Endothelial cell of umbilical vein (primary cell): ENCODE measurements around the gene PRR5.
"Not testable (repeated sequence)": the region's sequence is repeated elsewhere in the genome, so short reads cannot be mapped to it uniquely, and the experiment has no call there.

Experiments used
- EZH2 ChIP-seq: IDR thresholded peaks from 2 replicates; pipeline ENCODE4 v1.6.1; 2012; ENCODE audit warnings: borderline replicate concordance, low read depth, mild to moderate bottlenecking, moderate library complexity, low read length, inconsistent platforms; ENCODE audit not compliant: severe bottlenecking
- FOS ChIP-seq: IDR thresholded peaks from 2 replicates; pipeline ENCODE4 v1.6.1; 2011; ENCODE audit warnings: mild to moderate bottlenecking, low read length, moderate library complexity, borderline replicate concordance; ENCODE audit not compliant: insufficient read depth
- JUN ChIP-seq: IDR thresholded peaks from 2 replicates; pipeline ENCODE4 v1.6.1; 2011; ENCODE audit warnings: borderline replicate concordance, low read depth; ENCODE audit not compliant: insufficient read length, insufficient read depth
- MYC ChIP-seq: IDR thresholded peaks from one replicate; pipeline ENCODE4 v1.6.1; 2011; ENCODE audit warnings: mild to moderate bottlenecking, low read depth, low read length
- POLR2A ChIP-seq: IDR thresholded peaks from 2 replicates; pipeline ENCODE4 v1.6.1; 2012; ENCODE audit warnings: low read depth, mild to moderate bottlenecking, control low read depth, low read length
- POLR2AphosphoS5 ChIP-seq: IDR thresholded peaks from 2 replicates; pipeline ENCODE4 v1.6.1; 2012; ENCODE audit warnings: low read depth, mild to moderate bottlenecking, control low read depth, low read length, moderate library complexity; ENCODE audit not compliant: insufficient read depth
- TF ChIP-seq, protein P1 (sequence below), 2 donors: IDR thresholded peaks; 1 replicate in 1 of 2; 2 replicates in 1 of 2; pipeline ENCODE4 v1.5.1; 2011; ENCODE audit warnings: low read length in 2 of 2, mild to moderate bottlenecking in 2 of 2, moderate library complexity in 2 of 2, control low read depth in 1 of 2, inconsistent platforms in 1 of 2, low read depth in 1 of 2; ENCODE audit not compliant: insufficient read depth in 1 of 2; ENCODE audit errors: extremely low read depth in 1 of 2
- TF ChIP-seq, protein P2 (sequence below): IDR thresholded peaks from 2 replicates; pipeline ENCODE4 v1.6.1; 2011; ENCODE audit not compliant: insufficient read depth, insufficient read length

DNA sequence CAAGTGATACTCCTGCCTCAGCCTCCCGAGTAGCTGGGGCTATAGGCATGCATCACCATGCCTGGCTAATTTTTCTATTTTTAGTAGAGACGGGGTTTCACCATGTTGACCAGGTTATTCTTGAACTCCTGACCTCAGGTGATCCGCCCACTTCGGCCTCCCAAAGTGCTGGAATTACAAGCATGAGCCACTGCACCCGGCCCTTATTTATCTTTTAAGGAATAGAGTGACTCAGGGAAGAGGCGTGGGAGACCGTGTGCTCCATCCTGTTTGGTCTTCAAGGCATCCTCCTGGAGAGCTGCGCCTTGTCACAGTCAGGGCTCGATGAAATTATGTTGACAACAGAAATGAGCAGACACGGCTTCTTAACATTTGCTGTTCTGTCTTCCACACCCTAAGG is 37.7 kb downstream of the PRR5 start:
- not testable (repeated sequence) for TF ChIP-seq POLR2A, JUN, POLR2AphosphoS5, FOS, EZH2, MYC
- TF ChIP-seq, protein P1, sequence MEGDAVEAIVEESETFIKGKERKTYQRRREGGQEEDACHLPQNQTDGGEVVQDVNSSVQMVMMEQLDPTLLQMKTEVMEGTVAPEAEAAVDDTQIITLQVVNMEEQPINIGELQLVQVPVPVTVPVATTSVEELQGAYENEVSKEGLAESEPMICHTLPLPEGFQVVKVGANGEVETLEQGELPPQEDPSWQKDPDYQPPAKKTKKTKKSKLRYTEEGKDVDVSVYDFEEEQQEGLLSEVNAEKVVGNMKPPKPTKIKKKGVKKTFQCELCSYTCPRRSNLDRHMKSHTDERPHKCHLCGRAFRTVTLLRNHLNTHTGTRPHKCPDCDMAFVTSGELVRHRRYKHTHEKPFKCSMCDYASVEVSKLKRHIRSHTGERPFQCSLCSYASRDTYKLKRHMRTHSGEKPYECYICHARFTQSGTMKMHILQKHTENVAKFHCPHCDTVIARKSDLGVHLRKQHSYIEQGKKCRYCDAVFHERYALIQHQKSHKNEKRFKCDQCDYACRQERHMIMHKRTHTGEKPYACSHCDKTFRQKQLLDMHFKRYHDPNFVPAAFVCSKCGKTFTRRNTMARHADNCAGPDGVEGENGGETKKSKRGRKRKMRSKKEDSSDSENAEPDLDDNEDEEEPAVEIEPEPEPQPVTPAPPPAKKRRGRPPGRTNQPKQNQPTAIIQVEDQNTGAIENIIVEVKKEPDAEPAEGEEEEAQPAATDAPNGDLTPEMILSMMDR (IDR thresholded peaks at IDR 0.05; ENCODE audit: extremely low read depth in 1 of 2, insufficient read depth in 1 of 2, low read depth in 1 of 2, low read length in 2 of 2), result not testable (repeated sequence)
- TF ChIP-seq, protein P2, sequence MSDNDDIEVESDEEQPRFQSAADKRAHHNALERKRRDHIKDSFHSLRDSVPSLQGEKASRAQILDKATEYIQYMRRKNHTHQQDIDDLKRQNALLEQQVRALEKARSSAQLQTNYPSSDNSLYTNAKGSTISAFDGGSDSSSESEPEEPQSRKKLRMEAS, result not testable (repeated sequence)
